ENCODE data around the gene SERPINE3. TPM values are rescaled to one million over a fixed set of nuclear protein-coding genes. Genes with fewer than 3 reads are reported as not detected.
A peak's percentile ranks its signal among the peaks of the same experiment; 100 is the strongest.

Gene SERPINE3
- total and polyA plus RNA-seq, 2 experiments from 2014 or later: 0.17 to 0.31 TPM

DNA sequence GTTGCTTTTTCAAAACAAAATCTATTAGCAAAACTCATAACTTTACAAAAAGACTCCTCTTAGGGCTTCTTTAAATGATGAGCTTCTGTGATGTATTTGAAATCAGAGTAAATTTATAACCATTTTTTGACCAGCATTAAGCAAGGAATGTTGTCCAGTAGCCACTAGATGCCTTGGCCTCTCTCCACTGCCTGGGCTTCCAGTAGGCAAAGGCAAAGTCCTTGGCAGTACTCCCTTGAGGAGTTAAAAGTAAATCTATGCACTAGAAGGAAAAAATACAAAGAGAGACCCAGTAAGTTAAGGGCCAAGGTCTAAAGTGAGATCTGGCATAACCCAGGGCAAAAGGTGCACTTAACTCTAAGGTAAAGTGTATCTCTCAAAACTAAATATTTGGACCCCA is 9.5 kb downstream of the SERPINE3 start:
- no peaks in the 10 kb centered on the region for H3K9me2 ChIP-seq (ENCODE audit: insufficient read depth)
- H3K79me2 ChIP-seq (replicated peaks; ENCODE audit: insufficient read depth): no peaks in the 10 kb centered on the region
- Mint-ChIP-seq H3K27ac (no peak overlapping the region), H3K4me1 (peaks cover 34% of the 10 kb centered on the region), H3K9me3 (no peaks in the 10 kb centered on the region; the same call in 2 of the 3 replicates), H3K4me3 (no peak overlapping the region), H3K36me3 (ENCODE audit: low read depth) (no peaks in the 10 kb centered on the region; the same call in 2 of the 3 replicates), H3K27me3 (ENCODE audit: insufficient read depth, low read depth, poor library complexity) (peaks cover 4% of the 10 kb centered on the region)
- peak overlapping the region; percentile 38; the same call in 1 of the 2 replicates for H2AFZ ChIP-seq
- H3K4me2 ChIP-seq: no peak overlapping the region
- H3F3A ChIP-seq (replicated peaks; ENCODE audit: low read depth): no peaks in the 10 kb centered on the region
- ATAC-seq: no peak
- no peaks in the 10 kb centered on the region for H3K36me3 ChIP-seq (ENCODE audit: insufficient read depth)
- no peak for TF ChIP-seq CREB1 (CRISPR knock-in tag; IDR thresholded peaks at IDR 0.05; ENCODE audit: low read depth)
- no peak for TF ChIP-seq POLR2AphosphoS5 (IDR thresholded peaks at IDR 0.05; ENCODE audit: low read depth)
- TF ChIP-seq, protein P1, sequence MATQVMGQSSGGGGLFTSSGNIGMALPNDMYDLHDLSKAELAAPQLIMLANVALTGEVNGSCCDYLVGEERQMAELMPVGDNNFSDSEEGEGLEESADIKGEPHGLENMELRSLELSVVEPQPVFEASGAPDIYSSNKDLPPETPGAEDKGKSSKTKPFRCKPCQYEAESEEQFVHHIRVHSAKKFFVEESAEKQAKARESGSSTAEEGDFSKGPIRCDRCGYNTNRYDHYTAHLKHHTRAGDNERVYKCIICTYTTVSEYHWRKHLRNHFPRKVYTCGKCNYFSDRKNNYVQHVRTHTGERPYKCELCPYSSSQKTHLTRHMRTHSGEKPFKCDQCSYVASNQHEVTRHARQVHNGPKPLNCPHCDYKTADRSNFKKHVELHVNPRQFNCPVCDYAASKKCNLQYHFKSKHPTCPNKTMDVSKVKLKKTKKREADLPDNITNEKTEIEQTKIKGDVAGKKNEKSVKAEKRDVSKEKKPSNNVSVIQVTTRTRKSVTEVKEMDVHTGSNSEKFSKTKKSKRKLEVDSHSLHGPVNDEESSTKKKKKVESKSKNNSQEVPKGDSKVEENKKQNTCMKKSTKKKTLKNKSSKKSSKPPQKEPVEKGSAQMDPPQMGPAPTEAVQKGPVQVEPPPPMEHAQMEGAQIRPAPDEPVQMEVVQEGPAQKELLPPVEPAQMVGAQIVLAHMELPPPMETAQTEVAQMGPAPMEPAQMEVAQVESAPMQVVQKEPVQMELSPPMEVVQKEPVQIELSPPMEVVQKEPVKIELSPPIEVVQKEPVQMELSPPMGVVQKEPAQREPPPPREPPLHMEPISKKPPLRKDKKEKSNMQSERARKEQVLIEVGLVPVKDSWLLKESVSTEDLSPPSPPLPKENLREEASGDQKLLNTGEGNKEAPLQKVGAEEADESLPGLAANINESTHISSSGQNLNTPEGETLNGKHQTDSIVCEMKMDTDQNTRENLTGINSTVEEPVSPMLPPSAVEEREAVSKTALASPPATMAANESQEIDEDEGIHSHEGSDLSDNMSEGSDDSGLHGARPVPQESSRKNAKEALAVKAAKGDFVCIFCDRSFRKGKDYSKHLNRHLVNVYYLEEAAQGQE (IDR thresholded peaks at IDR 0.05; ENCODE audit: unreplicated experiment): no peak
- no peak for TF ChIP-seq JUNB (IDR thresholded peaks at IDR 0.05; ENCODE audit: unreplicated experiment)
- H3K4me1 ChIP-seq (ENCODE audit: insufficient read depth): peaks cover 20% of the 10 kb centered on the region
- no peaks in the 10 kb centered on the region for H4K20me1 ChIP-seq (replicated peaks; ENCODE audit: insufficient read depth)
- no peak overlapping the region for H3K4me3 ChIP-seq
- H3K27me3 ChIP-seq (ENCODE audit: insufficient read depth): no peaks in the 10 kb centered on the region
- no peak for DNase-seq (ENCODE audit: low spot score)
- no peak overlapping the region for H3K27ac ChIP-seq (ENCODE audit: low read depth)

- no peak for ATAC-seq
- H3K27ac Mint-ChIP-seq: no peak overlapping the region
- H3K4me3 Mint-ChIP-seq: no peak overlapping the region
These were observed 15.7 kb downstream of the SERPINE3 start for GRCh38 chr13:51355217-51355616.

More at GRCh38 chr13:51355217-51355616, 15.7 kb downstream of the SERPINE3 start:
- Histone ChIP-seq H2AFZ (no peak overlapping the region), H3K36me3 (ENCODE audit: insufficient read depth) (no peaks in the 10 kb centered on the region), H3F3A (replicated peaks; ENCODE audit: low read depth) (no peaks in the 10 kb centered on the region), H3K4me1 (ENCODE audit: insufficient read depth) (peaks cover 14% of the 10 kb centered on the region), H3K27me3 (ENCODE audit: insufficient read depth) (no peaks in the 10 kb centered on the region), H4K20me1 (replicated peaks; ENCODE audit: insufficient read depth) (no peaks in the 10 kb centered on the region), H3K4me2 (no peak overlapping the region), H3K4me3 (no peak overlapping the region), H3K9me2 (ENCODE audit: insufficient read depth) (peaks cover 9% of the 10 kb centered on the region; the same call in 1 of the 2 replicates), H3K27ac (ENCODE audit: low read depth) (no peak overlapping the region), H3K79me2 (replicated peaks; ENCODE audit: insufficient read depth) (no peaks in the 10 kb centered on the region)
- Mint-ChIP-seq H3K4me1 (peaks cover 27% of the 10 kb centered on the region), H3K9me3 (no peaks in the 10 kb centered on the region; the same call in 1 of the 3 replicates), H3K27me3 (ENCODE audit: insufficient read depth, low read depth, poor library complexity) (peaks cover 1% of the 10 kb centered on the region), H3K36me3 (ENCODE audit: low read depth) (no peaks in the 10 kb centered on the region; the same call in 2 of the 3 replicates)
- TF ChIP-seq ZNF114 (CRISPR knock-in tag; IDR thresholded peaks at IDR 0.05) (no peak), STAT1 (IDR thresholded peaks at IDR 0.05; ENCODE audit: unreplicated experiment) (no peak), JUNB (IDR thresholded peaks at IDR 0.05; ENCODE audit: unreplicated experiment) (no peak), NANOG (IDR thresholded peaks at IDR 0.05; ENCODE audit: borderline replicate concordance) (no peak), CTCF (conservative IDR thresholded peaks at IDR 0.05; ENCODE audit: low read depth in 2 of 2) (no peak)
- TF ChIP-seq, protein P2, sequence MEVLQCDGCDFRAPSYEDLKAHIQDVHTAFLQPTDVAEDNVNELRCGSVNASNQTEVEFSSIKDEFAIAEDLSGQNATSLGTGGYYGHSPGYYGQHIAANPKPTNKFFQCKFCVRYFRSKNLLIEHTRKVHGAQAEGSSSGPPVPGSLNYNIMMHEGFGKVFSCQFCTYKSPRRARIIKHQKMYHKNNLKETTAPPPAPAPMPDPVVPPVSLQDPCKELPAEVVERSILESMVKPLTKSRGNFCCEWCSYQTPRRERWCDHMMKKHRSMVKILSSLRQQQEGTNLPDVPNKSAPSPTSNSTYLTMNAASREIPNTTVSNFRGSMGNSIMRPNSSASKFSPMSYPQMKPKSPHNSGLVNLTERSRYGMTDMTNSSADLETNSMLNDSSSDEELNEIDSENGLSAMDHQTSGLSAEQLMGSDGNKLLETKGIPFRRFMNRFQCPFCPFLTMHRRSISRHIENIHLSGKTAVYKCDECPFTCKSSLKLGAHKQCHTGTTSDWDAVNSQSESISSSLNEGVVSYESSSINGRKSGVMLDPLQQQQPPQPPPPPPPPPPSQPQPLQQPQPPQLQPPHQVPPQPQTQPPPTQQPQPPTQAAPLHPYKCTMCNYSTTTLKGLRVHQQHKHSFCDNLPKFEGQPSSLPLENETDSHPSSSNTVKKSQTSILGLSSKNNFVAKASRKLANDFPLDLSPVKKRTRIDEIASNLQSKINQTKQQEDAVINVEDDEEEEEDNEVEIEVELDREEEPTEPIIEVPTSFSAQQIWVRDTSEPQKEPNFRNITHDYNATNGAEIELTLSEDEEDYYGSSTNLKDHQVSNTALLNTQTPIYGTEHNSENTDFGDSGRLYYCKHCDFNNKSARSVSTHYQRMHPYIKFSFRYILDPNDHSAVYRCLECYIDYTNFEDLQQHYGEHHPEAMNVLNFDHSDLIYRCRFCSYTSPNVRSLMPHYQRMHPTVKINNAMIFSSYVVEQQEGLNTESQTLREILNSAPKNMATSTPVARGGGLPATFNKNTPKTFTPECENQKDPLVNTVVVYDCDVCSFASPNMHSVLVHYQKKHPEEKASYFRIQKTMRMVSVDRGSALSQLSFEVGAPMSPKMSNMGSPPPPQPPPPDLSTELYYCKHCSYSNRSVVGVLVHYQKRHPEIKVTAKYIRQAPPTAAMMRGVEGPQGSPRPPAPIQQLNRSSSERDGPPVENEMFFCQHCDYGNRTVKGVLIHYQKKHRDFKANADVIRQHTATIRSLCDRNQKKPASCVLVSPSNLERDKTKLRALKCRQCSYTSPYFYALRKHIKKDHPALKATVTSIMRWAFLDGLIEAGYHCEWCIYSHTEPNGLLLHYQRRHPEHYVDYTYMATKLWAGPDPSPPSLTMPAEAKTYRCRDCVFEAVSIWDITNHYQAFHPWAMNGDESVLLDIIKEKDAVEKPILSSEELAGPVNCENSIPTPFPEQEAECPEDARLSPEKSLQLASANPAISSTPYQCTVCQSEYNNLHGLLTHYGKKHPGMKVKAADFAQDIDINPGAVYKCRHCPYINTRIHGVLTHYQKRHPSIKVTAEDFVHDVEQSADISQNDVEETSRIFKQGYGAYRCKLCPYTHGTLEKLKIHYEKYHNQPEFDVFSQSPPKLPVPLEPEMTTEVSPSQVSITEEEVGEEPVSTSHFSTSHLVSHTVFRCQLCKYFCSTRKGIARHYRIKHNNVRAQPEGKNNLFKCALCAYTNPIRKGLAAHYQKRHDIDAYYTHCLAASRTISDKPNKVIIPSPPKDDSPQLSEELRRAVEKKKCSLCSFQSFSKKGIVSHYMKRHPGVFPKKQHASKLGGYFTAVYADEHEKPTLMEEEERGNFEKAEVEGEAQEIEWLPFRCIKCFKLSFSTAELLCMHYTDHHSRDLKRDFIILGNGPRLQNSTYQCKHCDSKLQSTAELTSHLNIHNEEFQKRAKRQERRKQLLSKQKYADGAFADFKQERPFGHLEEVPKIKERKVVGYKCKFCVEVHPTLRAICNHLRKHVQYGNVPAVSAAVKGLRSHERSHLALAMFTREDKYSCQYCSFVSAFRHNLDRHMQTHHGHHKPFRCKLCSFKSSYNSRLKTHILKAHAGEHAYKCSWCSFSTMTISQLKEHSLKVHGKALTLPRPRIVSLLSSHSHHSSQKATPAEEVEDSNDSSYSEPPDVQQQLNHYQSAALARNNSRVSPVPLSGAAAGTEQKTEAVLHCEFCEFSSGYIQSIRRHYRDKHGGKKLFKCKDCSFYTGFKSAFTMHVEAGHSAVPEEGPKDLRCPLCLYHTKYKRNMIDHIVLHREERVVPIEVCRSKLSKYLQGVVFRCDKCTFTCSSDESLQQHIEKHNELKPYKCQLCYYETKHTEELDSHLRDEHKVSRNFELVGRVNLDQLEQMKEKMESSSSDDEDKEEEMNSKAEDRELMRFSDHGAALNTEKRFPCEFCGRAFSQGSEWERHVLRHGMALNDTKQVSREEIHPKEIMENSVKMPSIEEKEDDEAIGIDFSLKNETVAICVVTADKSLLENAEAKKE (CRISPR knock-in tag; IDR thresholded peaks at IDR 0.05): no peak
- TF ChIP-seq, protein P3, sequence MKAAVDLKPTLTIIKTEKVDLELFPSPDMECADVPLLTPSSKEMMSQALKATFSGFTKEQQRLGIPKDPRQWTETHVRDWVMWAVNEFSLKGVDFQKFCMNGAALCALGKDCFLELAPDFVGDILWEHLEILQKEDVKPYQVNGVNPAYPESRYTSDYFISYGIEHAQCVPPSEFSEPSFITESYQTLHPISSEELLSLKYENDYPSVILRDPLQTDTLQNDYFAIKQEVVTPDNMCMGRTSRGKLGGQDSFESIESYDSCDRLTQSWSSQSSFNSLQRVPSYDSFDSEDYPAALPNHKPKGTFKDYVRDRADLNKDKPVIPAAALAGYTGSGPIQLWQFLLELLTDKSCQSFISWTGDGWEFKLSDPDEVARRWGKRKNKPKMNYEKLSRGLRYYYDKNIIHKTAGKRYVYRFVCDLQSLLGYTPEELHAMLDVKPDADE (IDR thresholded peaks at IDR 0.05): no peak
- no peak for DNase-seq (ENCODE audit: low spot score)
